Coronary artery (tissue), 2 donors: ENCODE measurements around the gene LTF.

Experiments used
- DNase-seq: peaks from one replicate; pipeline ENCODE4 v3.0.0-alpha.2; 2017; ENCODE audit warnings: low spot score
- H3K27ac ChIP-seq, 2 donors: fragments of 200-600 bp; sonication (generic); one replicate each; pipeline ENCODE4 v1.5.1; 2016 to 2019
- H3K4me3 ChIP-seq: fragments of 200-600 bp; sonication (generic); 2 replicates; pipeline ENCODE4 v1.5.1; 2016; ENCODE audit warnings: mild to moderate bottlenecking, moderate library complexity
- TF ChIP-seq, protein P1 (sequence below): fragments of 200-600 bp; sonication (generic); IDR thresholded peaks from one replicate; pipeline ENCODE4 v1.5.1; 2019; ENCODE audit warnings: antibody characterized with exemption

The LTF gene

DNA sequence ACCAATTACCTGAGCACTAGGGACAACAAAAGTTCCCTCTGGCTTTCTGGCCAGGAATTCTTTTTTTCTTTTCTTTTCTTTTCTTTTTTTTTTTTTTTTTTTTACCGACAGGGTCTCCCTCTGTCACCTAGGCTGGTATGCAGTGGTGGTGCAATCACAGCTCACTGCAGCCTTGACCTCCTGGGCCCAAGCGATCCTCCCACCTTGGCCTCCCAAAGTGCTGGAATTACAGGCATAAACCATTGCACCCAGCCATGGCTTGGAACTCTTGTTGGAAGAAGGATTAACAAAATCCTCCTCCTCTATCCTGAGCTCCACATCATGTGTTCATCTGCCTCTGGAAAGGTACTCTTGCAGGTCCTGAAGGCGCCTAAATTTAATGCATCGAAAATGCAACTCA lies 2.9 kb upstream of the LTF start:
- DNase-seq = no peak
- Histone ChIP-seq H3K27ac (no peak overlapping the region), H3K4me3 (no peak overlapping the region)
- TF ChIP-seq, protein P1, sequence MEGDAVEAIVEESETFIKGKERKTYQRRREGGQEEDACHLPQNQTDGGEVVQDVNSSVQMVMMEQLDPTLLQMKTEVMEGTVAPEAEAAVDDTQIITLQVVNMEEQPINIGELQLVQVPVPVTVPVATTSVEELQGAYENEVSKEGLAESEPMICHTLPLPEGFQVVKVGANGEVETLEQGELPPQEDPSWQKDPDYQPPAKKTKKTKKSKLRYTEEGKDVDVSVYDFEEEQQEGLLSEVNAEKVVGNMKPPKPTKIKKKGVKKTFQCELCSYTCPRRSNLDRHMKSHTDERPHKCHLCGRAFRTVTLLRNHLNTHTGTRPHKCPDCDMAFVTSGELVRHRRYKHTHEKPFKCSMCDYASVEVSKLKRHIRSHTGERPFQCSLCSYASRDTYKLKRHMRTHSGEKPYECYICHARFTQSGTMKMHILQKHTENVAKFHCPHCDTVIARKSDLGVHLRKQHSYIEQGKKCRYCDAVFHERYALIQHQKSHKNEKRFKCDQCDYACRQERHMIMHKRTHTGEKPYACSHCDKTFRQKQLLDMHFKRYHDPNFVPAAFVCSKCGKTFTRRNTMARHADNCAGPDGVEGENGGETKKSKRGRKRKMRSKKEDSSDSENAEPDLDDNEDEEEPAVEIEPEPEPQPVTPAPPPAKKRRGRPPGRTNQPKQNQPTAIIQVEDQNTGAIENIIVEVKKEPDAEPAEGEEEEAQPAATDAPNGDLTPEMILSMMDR = no peak

DNA sequence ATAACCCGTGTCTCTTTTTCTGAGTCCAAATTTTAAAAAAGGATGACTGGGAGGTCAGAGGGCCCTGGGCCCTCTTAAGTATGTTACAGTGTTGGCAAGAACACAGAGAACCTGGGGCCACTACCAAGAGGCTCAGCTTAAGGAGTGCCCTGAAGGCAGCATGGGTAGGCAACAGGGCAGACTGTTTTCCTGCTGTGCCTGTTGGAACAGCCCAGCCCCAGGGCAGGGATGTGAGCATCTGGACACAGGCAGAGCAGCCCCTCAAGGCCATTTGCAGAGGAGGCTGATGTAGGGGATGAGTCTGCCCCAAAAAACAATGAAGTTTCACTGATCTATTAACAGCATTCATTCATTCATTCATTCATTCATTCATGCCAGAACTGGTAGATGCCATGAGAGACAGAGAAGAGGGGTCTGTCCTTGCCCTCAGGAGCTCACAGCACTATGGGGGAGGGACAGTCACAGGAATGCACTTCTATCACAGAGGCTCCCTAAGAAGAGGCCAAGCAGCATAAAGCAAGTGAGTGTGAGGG lies 2.2 kb upstream of the LTF start:
- H3K4me3 ChIP-seq = no peak overlapping the region
- TF ChIP-seq, protein P1 = no peak
- DNase-seq = peak; percentile 16
- H3K27ac ChIP-seq = no peak overlapping the region

- H3K4me3 ChIP-seq = no peak overlapping the region
- peak; percentile 58 for DNase-seq
- H3K27ac ChIP-seq = no peak overlapping the region
- TF ChIP-seq, protein P1 = no peak
Measured at GRCh38 chr3:46466273-46466672, 1.6 kb upstream of the LTF start.

GRCh38 chr3:46465196-46465520 lies 453 bp upstream of the LTF start:
- H3K27ac ChIP-seq = no peak overlapping the region
- no peak overlapping the region for H3K4me3 ChIP-seq
- peak; percentile 58 for DNase-seq
- TF ChIP-seq, protein P1 = no peak

DNA sequence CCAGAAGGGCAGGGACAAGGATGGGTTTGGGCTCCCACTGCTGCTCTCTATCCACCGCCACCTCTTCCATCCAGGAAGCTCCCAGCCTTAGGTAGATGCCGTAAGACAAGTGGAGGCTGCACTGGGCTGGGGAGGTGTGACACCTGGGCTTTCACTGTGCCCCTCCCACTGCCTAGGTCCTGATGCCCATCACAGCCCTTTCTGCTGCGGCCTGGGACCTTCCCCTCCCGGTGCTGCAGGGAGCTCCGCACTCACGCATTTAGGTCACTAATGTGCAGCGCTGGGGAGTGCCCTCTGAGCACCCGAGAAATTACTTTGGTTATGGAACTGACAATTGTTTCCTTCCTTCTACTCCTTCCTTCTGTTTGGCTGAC lies 850 bp downstream of the LTF start:
- TF ChIP-seq, protein P1 = no peak
- no peak overlapping the region for H3K4me3 ChIP-seq
- no peak overlapping the region for H3K27ac ChIP-seq
- DNase-seq = peak; percentile 50

GRCh38 chr3:46463120-46463867 lies 1.4 kb downstream of the LTF start:
- peak overlapping the region; percentile 22 for H3K4me3 ChIP-seq
- DNase-seq = peak; percentile 68
- TF ChIP-seq, protein P1 = no peak
- H3K27ac ChIP-seq = peak overlapping the region in 1 of 2 donors; percentile 11

- peak; percentile 52 for DNase-seq
- no peak overlapping the region for H3K27ac ChIP-seq
Measured at GRCh38 chr3:46462511-46462910, 2.2 kb downstream of the LTF start.

More at GRCh38 chr3:46462511-46462910, 2.2 kb downstream of the LTF start:
- H3K4me3 ChIP-seq = peak overlapping the region; percentile 22
- TF ChIP-seq, protein P1 = no peak
